ENCODE data around the gene CNEP1R1. TPM values are rescaled to one million over a fixed set of nuclear protein-coding genes. Genes with fewer than 3 reads are reported as not detected.
A peak's percentile ranks its signal among the peaks of the same experiment; 100 is the strongest.
"Not testable (repeated sequence)": the region's sequence is repeated elsewhere in the genome, so short reads cannot be mapped to it uniquely, and the experiment has no call there.

Gene CNEP1R1
- total RNA-seq: 74.6 TPM

GRCh38 chr16:50024684-50025536 is at the start of gene CNEP1R1:
Gene CNEP1R1 (plus strand): TSS chr16:50025225. CDS start chr16:50025316, 91 bp downstream.
- FAIRE-seq: peak; percentile 6
- peak; percentile 94 to 96 for DNase-seq (ENCODE audit: low spot score in 2 of 2)

DNA sequence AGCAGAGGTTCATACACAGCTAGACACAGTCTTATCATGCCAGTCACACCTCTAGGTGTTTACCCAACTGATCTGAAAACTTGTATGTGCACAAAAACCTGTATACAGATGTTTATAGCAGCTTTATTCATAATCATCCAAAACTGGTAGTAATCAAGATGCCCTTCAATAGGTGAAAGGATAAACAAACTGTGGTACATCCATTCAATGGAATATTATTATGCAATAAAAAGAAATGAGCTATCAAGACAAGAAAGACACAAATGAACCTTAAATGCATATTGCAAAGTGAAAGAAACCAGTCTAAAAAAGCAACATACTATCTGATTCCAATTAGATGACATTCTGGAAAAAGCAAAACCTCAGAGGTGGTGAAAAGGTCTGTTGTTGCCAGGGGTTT is 47.6 kb upstream of the CNEP1R1 start:
- DNase-seq (ENCODE audit: low spot score in 2 of 2) (no peak), FAIRE-seq (no peak)

- no peak for DNase-seq (ENCODE audit: low spot score in 2 of 2)
- peak; percentile 59 for FAIRE-seq
Observed at GRCh38 chr16:49978569-49979326, 46.3 kb upstream of the CNEP1R1 start.

DNA sequence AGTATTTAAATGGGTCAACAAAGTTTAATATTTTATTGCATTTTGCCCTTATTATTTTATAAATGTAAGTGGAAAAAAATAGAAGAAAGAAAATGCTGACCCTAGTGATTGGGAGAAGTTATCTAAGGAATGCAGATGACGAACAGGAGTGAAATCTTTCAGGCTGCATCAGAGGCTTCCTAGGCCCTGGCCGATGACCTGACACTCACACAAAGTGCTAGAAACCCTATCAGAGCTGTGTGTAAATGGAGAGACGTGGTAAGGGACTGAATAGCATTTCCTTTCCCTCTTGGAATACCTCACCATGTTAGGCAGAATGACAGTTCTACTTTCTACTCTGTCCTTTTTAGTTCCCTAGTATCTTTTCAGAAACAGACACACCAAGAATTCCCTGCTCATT is 44.9 kb upstream of the CNEP1R1 start:
- FAIRE-seq (no peak), DNase-seq (ENCODE audit: low spot score in 2 of 2) (no peak)

- no peak for FAIRE-seq
- no peak for DNase-seq (ENCODE audit: low spot score in 2 of 2)
Observed at GRCh38 chr16:49986351-49987124, 38.5 kb upstream of the CNEP1R1 start.

GRCh38 chr16:49987381-49987780 is 37.6 kb upstream of the CNEP1R1 start:
- DNase-seq (ENCODE audit: low spot score in 2 of 2) (no peak), FAIRE-seq (no peak)

DNA sequence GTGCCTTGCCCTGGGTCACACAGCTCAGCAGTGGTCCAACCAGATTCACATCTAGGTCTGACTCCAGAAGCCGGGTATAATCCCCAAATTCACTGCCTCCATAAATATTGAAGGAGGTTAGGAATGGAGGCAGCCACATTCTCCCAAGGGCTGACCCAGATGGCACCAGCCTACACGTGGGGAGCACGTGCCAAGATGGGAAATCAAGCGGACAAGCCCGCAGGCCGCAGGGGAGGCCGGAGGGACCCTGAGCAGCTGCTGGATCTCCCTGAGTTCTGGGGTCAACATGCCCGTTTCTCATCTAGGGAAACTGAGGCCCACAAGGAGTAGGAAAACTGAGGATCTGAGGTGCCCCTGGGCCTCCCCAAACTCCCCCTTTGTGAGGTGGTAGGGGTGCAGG is 32.2 kb upstream of the CNEP1R1 start:
- DNase-seq (ENCODE audit: low spot score in 2 of 2) (no peak), FAIRE-seq (no peak)

DNA sequence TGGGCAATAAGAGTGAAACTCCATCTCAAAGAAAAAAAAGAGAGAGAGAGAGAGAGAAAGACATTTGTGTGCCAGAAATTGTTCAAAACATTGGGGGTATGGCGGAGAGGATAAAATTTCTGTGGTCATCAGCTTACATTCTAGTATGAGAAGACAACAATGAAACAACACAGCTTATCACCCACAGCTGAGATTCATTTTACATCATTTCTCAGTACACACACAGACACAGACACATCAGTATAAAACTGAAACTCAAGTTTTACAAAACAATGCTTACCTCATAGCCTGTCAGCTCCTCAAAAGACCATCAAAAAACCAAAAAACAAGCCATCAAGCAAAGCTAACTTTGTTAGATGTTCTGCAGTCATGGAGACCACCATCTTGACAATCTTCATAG is 31.4 kb upstream of the CNEP1R1 start:
- no peak for DNase-seq (ENCODE audit: low spot score in 2 of 2)
- no peak for FAIRE-seq

GRCh38 chr16:49994006-49994405 is 31.0 kb upstream of the CNEP1R1 start:
- DNase-seq (ENCODE audit: low spot score in 2 of 2) (no peak), FAIRE-seq (no peak)

DNA sequence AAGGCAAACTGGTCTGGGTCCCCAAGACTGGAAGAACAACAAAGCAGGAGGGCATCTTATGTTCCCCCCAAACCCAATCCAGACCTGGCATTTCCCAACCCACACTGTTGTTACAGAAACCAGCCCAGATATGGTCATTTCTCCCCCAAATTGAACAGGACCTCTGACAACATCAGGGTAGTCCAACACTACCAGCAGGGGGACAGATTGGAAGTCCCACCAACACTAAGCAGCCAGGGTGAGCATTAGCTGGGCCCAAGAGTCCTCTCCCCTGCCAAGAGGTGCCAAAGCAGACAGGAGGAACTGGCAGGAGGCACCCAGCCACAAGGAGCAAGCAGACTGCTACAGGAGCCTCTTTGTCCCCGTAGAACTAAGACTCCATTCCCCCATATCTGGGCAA is 29.3 kb upstream of the CNEP1R1 start:
- DNase-seq (ENCODE audit: low spot score in 2 of 2) (no peak), FAIRE-seq (no peak)

DNA sequence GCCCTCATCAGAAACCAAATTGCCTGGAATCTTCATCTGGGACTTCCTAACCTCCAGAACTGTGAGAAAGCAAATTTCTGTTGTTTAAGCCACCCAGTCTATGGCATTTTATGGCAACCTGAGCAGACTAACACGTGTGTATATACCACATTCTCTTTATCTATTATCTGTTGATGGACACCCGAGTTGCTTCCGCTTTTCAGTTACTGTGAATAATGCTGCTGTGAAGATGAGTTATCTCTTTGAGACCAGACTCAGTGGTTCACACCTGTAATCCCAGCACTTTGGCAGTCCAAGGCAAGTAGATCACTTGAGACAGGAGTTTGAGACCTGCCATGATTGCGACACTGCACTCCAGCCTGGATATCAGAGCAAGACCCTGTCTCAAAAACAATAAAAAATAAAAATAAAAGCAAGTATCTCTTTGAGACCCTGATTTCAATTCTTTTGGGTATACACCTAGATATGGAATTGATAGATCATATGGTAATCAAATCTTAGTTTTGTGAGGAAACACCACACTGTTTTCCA is 27.2 kb upstream of the CNEP1R1 start:
- DNase-seq (ENCODE audit: low spot score in 2 of 2): no peak
- no peak for FAIRE-seq

DNA sequence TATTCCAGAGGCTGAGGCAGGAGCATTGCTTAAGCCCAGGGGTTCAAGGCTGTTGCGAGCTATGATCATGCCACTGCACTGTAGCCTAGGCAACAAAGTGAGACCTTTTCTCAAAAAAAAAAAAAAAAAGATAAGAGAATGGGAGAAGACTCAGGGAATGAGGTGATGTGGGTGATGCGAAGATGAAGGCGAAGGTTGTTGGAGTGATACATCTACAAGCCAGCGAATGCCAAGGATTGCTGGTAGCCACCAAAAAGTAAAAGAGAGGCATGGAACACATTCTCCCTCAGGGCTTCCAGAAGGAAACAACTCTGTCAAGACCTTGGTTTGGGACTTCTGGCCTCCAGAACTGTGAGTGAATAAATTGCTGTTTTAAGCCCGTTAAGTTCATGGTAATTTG is 26.0 kb upstream of the CNEP1R1 start:
- DNase-seq (ENCODE audit: low spot score in 2 of 2) (no peak), FAIRE-seq (no peak)

- DNase-seq (ENCODE audit: low spot score in 2 of 2) (no peak), FAIRE-seq (no peak)
Observed at GRCh38 chr16:50001144-50001543, 23.9 kb upstream of the CNEP1R1 start.

GRCh38 chr16:50002190-50002589 is 22.8 kb upstream of the CNEP1R1 start:
- DNase-seq (ENCODE audit: low spot score in 2 of 2) (no peak), FAIRE-seq (no peak)

DNA sequence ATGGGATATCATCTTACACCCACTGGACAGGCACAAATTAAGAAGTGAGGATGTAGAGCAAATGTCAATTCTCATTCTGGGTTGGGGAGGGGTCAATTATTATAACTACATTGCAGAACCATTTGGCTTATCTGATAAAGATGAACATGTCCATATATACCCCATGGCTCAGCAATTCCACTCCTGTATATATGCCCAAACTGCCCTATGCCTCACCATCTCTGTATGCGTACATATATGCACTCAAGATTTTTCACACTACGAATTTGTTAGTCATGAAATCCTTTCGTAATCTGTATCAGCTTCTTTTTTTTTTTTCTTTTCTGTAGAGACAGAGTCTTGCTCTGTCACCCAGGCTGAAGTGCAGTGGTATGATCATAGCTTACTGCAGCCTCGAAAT is 20.8 kb upstream of the CNEP1R1 start:
- FAIRE-seq: no peak
- DNase-seq (ENCODE audit: low spot score in 2 of 2): no peak

DNA sequence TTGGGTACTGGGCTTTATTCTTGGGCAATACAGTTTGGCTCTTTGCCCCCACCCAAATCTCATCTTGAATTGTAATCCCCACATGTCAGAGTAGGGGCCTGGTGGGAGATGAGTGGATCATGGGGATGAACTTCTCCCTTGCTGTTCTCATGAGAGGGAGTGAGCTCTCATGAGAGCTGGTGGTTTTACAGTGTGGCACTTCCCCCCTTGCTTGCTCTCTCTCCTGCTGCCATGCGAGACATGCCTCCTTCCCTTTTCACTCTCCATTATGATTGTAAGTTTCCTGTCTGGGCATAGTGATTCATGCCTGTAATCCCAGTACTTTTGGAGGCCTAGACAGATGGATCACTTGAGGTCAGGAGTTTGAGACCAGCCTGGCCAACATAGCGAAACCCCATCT is 18.1 kb upstream of the CNEP1R1 start:
- no peak for DNase-seq (ENCODE audit: low spot score in 2 of 2)
- no peak for FAIRE-seq

DNA sequence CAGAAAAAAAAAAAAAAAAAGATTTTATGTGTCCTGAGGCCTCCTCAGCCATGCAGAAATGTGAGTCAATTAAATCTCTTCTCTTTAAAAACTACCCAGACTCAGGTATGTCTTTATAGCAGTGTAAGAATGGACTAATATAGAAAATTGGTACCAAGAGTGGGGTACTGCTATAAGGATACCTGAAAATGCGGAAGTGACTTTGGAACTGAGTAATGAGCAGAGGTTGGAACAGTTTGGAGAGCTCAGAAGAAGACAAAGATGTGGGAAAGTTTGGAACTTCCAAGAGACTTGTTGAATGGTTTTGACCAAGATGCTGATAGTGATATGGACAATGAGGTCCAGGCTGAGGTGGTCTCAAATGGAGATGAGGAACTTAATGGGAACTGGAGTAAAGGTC is 17.3 kb upstream of the CNEP1R1 start:
- no peak for DNase-seq (ENCODE audit: low spot score in 2 of 2)
- no peak for FAIRE-seq

DNA sequence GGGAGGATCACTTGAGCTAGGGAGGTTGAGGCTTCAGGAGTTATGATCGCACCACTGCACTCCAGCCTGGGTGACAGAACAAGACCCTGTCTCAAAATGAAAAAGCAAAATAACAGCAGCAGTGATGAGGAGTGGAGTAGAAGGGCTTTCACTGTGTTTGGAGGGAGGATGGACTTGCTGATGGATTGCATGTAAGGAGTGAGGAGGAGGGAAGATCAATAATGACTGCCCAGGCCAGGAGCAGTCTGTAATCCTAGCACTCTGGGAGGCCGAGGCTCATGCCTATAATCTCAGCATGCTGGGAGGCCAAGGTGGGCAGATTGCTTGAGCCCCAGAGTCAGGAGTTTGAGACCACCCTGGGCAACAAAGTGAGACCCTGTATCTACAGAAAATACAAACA is 14.8 kb upstream of the CNEP1R1 start:
- DNase-seq (ENCODE audit: low spot score in 2 of 2) (no peak), FAIRE-seq (no peak)

DNA sequence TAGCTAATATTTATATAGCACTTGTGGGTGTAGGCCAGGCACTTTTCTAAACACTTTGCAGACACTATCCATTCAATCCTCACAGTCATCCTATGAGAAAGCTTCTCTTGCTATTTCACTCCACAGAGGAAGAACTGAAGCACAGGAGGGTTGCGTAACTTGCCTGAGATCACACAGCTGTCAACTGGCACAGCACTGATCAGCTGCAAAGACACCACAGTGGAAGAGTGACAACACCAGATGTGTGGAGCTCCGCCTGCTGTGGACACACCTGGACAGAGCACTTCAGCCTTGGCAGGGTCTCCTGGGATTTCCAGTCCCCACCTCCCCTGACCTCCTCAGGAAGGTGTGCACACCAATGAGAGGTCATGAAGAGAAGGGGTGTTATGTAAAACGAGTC is 13.3 kb upstream of the CNEP1R1 start:
- DNase-seq (ENCODE audit: low spot score in 2 of 2): no peak
- FAIRE-seq: no peak

GRCh38 chr16:50012182-50012581 is 12.8 kb upstream of the CNEP1R1 start:
- FAIRE-seq (no peak), DNase-seq (ENCODE audit: low spot score in 2 of 2) (no peak)

DNA sequence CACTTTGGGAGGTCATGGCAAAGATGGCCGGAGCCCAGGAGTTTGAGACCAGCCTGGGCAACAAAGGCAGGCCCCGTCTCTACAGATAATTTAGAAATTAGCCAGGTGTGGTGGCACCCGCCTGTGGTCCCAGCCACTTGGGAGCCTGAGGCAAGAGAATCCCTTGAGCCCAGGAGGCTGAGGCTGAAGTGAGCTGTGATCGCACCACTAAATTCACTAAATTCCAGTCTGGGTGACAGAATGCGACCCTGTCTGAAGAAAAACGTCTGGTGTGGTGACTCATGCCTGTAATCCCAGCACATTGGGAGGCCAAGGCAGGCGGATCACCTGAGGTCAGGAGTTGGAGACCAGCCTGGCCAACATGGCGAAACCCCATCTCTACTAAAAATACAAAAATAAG is 10.8 kb upstream of the CNEP1R1 start:
- DNase-seq (ENCODE audit: low spot score in 2 of 2); FAIRE-seq: not testable (repeated sequence)
